HepG2 (cell line): ENCODE data around the gene OS9. TPM values are rescaled to one million over a fixed set of nuclear protein-coding genes. Genes with fewer than 3 reads are reported as not detected.
A peak's percentile ranks its signal among the peaks of the same experiment; 100 is the strongest.

Experiments used
- ATAD3A ChIP-seq: sonication (generic); formaldehyde crosslinking; IDR thresholded peaks from 2 replicates; pipeline ENCODE4 v1.4.0; 2020; ENCODE audit warnings: missing genetic modification reagents
- ELF1 ChIP-seq: sonication (generic); formaldehyde crosslinking; IDR thresholded peaks from 2 replicates; pipeline ENCODE4 v1.4.0; 2020; ENCODE audit warnings: missing genetic modification reagents
- ELF3 ChIP-seq: IDR thresholded peaks from 2 replicates; pipeline ENCODE4 v1.6.1; 2016; ENCODE audit warnings: missing genetic modification reagents, missing compliant biosample characterization
- FOXK2 ChIP-seq: fragments of 450-650 bp; IDR thresholded peaks from 2 replicates; pipeline ENCODE4 v1.6.1; 2016
- NCOR1 ChIP-seq: fragments of 200-600 bp; sonication (generic); IDR thresholded peaks from 2 replicates; pipeline ENCODE4 v1.7.0; 2017; ENCODE audit warnings: antibody characterized with exemption, low read length, borderline replicate concordance
- SKI ChIP-seq: fragments of 450-650 bp; IDR thresholded peaks from one replicate; pipeline ENCODE4 v1.6.1; 2018; ENCODE audit warnings: mild to moderate bottlenecking; ENCODE audit not compliant: partially characterized antibody
- SRSF1 ChIP-seq: fragments of 200-400 bp; formaldehyde crosslinking; optimal IDR thresholded peaks from 2 replicates; pipeline ENCODE3; 2017; ENCODE audit warnings: mild to moderate bottlenecking, low read depth, low read length, moderate library complexity
- TCF7 ChIP-seq: sonication (generic); IDR thresholded peaks from 2 replicates; pipeline ENCODE4 v1.6.1; 2016; ENCODE audit warnings: antibody characterized with exemption, low read depth
- U2AF2 ChIP-seq: fragments of 200-400 bp; formaldehyde crosslinking; IDR thresholded peaks from 2 replicates; pipeline ENCODE4 v1.6.1; 2017; ENCODE audit warnings: low read depth, mild to moderate bottlenecking, low read length
- ZBTB7A ChIP-seq: sonication (generic); formaldehyde crosslinking; IDR thresholded peaks from 2 replicates; pipeline ENCODE4 v1.8.0; 2022; ENCODE audit warnings: mild to moderate bottlenecking, missing genetic modification reagents
- ZNF121 ChIP-seq: sonication (generic); formaldehyde crosslinking; IDR thresholded peaks from 2 replicates; pipeline ENCODE4 v1.5.0; 2020; ENCODE audit warnings: mild to moderate bottlenecking, missing genetic modification reagents
- ZNF570 ChIP-seq: sonication (generic); formaldehyde crosslinking; IDR thresholded peaks from 2 replicates; pipeline ENCODE4 v1.4.0; 2020; ENCODE audit warnings: mild to moderate bottlenecking, missing genetic modification reagents, borderline replicate concordance
- ZNF598 ChIP-seq: sonication (generic); formaldehyde crosslinking; IDR thresholded peaks from 2 replicates; pipeline ENCODE4 v1.5.1; 2020; ENCODE audit warnings: mild to moderate bottlenecking, missing genetic modification reagents, borderline replicate concordance
- ZNF766 ChIP-seq: sonication (generic); formaldehyde crosslinking; IDR thresholded peaks from 2 replicates; pipeline ENCODE4 v1.5.0; 2020; ENCODE audit warnings: missing genetic modification reagents, borderline replicate concordance
- ZZZ3 ChIP-seq: sonication (generic); formaldehyde crosslinking; IDR thresholded peaks from 2 replicates; pipeline ENCODE4 v1.4.0; 2020; ENCODE audit warnings: missing genetic modification reagents, mild to moderate bottlenecking, borderline replicate concordance
- polyA plus RNA-seq, 8 experiments: library from polyadenylated mRNA; depleted of rRNA in 3 of 8; stranded (reverse) in 7 of 8; unstranded in 1 of 8; fragments of >200 nt; fragmentation: Illumina TruSeq in 4 of 8; extraction: Trizol in 4 of 8; gene quantifications; 2 replicates each; pipeline versions ENCODE4 v1.2.1 to v1.2.3, GENCODE V29; 2011 to 2016; ENCODE audit warnings: low read depth in 4 of 8, missing spikeins in 1 of 8, mixed read lengths in 1 of 8; ENCODE audit not compliant: insufficient read depth in 1 of 8
- total RNA-seq, 5 experiments: library from RNA; depleted of rRNA; stranded (reverse); fragments of >200 nt; fragmentation: Illumina TruSeq; extraction: Trizol; gene quantifications; 2 replicates each; pipeline ENCODE4 v1.2.3, GENCODE V29; 2016; ENCODE audit warnings: low read depth in 1 of 5
- TF ChIP-seq, protein P1 (sequence below): IDR thresholded peaks from 2 replicates; pipeline ENCODE4 v1.6.1; 2016; ENCODE audit warnings: missing compliant biosample characterization, missing genetic modification reagents, borderline replicate concordance
- TF ChIP-seq, protein P2 (sequence below): sonication (generic); formaldehyde crosslinking; IDR thresholded peaks from 2 replicates; pipeline ENCODE4 v1.4.0; 2020; ENCODE audit warnings: missing genetic modification reagents, borderline replicate concordance
- TF ChIP-seq, protein P3 (sequence below): sonication (generic); formaldehyde crosslinking; IDR thresholded peaks from 2 replicates; pipeline ENCODE4 v1.5.1; 2020; ENCODE audit warnings: missing genetic modification reagents, mild to moderate bottlenecking, borderline replicate concordance
- TF ChIP-seq, protein P4 (sequence below): sonication (generic); formaldehyde crosslinking; IDR thresholded peaks from 2 replicates; pipeline ENCODE4 v1.8.0; 2023; ENCODE audit warnings: mild to moderate bottlenecking, missing genetic modification reagents
- TF ChIP-seq, protein P5 (sequence below): sonication (generic); formaldehyde crosslinking; IDR thresholded peaks from 2 replicates; pipeline ENCODE4 v1.8.1; 2022; ENCODE audit warnings: mild to moderate bottlenecking, missing genetic modification reagents

The OS9 gene
- total and polyA plus RNA-seq, 2 of the 13 experiments (the other 11 are each of a cell fraction or from before 2014, with no cell fraction given) = 156 to 206 TPM

DNA sequence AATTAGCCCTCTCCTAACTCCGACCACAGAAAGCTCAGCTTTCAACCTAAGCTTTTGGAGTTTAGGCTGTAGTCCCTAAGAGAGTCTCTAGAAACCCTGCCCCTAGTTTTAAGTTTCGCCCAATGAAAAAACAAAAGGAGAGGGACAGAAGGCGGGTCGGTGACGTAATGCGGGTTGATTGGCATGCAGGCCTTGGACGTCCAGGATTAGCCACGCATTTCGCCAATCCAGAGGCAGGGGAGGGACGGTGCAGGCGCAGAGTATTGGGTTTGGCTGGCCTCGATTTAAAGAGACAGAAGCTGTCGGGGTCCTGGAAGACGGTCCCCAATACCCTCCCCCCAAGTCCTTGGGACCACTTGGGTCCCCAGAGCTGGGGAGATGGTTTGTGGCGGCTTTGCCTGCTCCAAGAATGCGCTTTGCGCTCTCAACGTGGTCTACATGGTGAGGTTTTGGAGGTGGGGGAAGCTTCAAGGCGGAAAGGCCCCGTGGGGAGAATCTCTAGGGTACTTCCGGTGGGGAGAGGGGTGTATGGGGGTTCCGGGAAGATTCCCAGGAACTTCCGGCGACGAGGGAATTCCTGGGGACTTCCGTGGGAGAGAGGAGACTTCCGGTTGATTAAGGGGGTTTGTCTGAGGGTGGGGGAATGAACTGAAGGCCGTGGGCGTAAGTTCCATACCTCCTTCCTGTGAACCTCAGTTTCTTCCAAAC lies 51.0 kb downstream of the OS9 start, which contains the start of gene TSPAN31 (continued):
- TF ChIP-seq ELF1 = peak; percentile 73
- peak; percentile 40 for TF ChIP-seq SRSF1
- TF ChIP-seq ZNF766 (CRISPR knock-in tag) = no peak
- TF ChIP-seq, protein P1, sequence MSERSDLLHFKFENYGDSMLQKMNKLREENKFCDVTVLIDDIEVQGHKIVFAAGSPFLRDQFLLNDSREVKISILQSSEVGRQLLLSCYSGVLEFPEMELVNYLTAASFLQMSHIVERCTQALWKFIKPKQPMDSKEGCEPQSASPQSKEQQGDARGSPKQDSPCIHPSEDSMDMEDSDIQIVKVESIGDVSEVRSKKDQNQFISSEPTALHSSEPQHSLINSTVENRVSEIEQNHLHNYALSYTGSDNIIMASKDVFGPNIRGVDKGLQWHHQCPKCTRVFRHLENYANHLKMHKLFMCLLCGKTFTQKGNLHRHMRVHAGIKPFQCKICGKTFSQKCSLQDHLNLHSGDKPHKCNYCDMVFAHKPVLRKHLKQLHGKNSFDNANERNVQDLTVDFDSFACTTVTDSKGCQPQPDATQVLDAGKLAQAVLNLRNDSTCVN (CRISPR knock-in tag) = no peak
- TF ChIP-seq ZNF570 (CRISPR knock-in tag) = no peak
- TF ChIP-seq ELF3 (CRISPR knock-in tag) = no peak
- peak; percentile 2; the same call in 1 of the 2 replicates for TF ChIP-seq ZZZ3 (CRISPR knock-in tag)
- TF ChIP-seq ZNF121 (CRISPR knock-in tag) = no peak
- TF ChIP-seq TCF7 = no peak
- TF ChIP-seq ATAD3A = no peak
- TF ChIP-seq, protein P2, sequence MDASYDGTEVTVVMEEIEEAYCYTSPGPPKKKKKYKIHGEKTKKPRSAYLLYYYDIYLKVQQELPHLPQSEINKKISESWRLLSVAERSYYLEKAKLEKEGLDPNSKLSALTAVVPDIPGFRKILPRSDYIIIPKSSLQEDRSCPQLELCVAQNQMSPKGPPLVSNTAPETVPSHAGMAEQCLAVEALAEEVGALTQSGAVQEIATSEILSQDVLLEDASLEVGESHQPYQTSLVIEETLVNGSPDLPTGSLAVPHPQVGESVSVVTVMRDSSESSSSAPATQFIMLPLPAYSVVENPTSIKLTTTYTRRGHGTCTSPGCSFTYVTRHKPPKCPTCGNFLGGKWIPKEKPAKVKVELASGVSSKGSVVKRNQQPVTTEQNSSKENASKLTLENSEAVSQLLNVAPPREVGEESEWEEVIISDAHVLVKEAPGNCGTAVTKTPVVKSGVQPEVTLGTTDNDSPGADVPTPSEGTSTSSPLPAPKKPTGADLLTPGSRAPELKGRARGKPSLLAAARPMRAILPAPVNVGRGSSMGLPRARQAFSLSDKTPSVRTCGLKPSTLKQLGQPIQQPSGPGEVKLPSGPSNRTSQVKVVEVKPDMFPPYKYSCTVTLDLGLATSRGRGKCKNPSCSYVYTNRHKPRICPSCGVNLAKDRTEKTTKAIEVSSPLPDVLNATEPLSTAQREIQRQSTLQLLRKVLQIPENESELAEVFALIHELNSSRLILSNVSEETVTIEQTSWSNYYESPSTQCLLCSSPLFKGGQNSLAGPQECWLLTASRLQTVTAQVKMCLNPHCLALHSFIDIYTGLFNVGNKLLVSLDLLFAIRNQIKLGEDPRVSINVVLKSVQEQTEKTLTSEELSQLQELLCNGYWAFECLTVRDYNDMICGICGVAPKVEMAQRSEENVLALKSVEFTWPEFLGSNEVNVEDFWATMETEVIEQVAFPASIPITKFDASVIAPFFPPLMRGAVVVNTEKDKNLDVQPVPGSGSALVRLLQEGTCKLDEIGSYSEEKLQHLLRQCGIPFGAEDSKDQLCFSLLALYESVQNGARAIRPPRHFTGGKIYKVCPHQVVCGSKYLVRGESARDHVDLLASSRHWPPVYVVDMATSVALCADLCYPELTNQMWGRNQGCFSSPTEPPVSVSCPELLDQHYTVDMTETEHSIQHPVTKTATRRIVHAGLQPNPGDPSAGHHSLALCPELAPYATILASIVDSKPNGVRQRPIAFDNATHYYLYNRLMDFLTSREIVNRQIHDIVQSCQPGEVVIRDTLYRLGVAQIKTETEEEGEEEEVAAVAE = 0 out of 2 replicates have a peak, but pooled peaks have one; percentile 6
- TF ChIP-seq, protein P3, sequence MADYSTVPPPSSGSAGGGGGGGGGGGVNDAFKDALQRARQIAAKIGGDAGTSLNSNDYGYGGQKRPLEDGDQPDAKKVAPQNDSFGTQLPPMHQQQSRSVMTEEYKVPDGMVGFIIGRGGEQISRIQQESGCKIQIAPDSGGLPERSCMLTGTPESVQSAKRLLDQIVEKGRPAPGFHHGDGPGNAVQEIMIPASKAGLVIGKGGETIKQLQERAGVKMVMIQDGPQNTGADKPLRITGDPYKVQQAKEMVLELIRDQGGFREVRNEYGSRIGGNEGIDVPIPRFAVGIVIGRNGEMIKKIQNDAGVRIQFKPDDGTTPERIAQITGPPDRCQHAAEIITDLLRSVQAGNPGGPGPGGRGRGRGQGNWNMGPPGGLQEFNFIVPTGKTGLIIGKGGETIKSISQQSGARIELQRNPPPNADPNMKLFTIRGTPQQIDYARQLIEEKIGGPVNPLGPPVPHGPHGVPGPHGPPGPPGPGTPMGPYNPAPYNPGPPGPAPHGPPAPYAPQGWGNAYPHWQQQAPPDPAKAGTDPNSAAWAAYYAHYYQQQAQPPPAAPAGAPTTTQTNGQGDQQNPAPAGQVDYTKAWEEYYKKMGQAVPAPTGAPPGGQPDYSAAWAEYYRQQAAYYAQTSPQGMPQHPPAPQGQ (CRISPR knock-in tag) = no peak
- TF ChIP-seq, protein P4, sequence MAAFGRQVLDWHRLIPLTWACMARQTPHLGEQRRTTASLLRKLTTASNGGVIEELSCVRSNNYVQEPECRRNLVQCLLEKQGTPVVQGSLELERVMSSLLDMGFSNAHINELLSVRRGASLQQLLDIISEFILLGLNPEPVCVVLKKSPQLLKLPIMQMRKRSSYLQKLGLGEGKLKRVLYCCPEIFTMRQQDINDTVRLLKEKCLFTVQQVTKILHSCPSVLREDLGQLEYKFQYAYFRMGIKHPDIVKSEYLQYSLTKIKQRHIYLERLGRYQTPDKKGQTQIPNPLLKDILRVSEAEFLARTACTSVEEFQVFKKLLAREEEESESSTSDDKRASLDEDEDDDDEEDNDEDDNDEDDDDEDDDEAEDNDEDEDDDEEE = no peak
- no peak for TF ChIP-seq SKI
- TF ChIP-seq NCOR1 = no peak; the same call in 1 of the 2 replicates
- TF ChIP-seq FOXK2 = no peak
- TF ChIP-seq ZBTB7A = no peak
- TF ChIP-seq U2AF2 = 0 out of 2 replicates have a peak, but pooled peaks have one; percentile 45
- TF ChIP-seq, protein P5, sequence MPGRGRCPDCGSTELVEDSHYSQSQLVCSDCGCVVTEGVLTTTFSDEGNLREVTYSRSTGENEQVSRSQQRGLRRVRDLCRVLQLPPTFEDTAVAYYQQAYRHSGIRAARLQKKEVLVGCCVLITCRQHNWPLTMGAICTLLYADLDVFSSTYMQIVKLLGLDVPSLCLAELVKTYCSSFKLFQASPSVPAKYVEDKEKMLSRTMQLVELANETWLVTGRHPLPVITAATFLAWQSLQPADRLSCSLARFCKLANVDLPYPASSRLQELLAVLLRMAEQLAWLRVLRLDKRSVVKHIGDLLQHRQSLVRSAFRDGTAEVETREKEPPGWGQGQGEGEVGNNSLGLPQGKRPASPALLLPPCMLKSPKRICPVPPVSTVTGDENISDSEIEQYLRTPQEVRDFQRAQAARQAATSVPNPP (CRISPR knock-in tag) = no peak
- TF ChIP-seq ZNF598 = no peak
